ENCODE data around the gene STARD6. TPM values are rescaled to one million over a fixed set of nuclear protein-coding genes. Genes with fewer than 3 reads are reported as not detected.

Gene STARD6
- total and polyA plus RNA-seq, 4 donors: not detected

GRCh38 chr18:54280220-54280569, 77.5 kb downstream of the STARD6 start:
- Histone ChIP-seq H3K4me3 (ENCODE audit: low read depth in 1 of 3, low read length in 3 of 3) (no peak overlapping the region), H3K9ac (ENCODE audit: low read depth in 1 of 2, low read length in 2 of 2) (no peak overlapping the region), H3K27me3 (ENCODE audit: control insufficient read depth in 4 of 4, insufficient read depth in 4 of 4, low read length in 3 of 4) (no peaks in the 10 kb centered on the region), H3K9me3 (ENCODE audit: control insufficient read depth in 4 of 4, low read length in 3 of 4) (no peaks in the 10 kb centered on the region), H3K4me1 (ENCODE audit: control insufficient read depth in 4 of 4, insufficient read depth in 4 of 4, low read length in 3 of 4) (peaks cover 0 to 2% (median under 1%) of the 10 kb centered on the region in 4 donors), H3K36me3 (ENCODE audit: control insufficient read depth in 4 of 4, insufficient read depth in 3 of 4, low read depth in 1 of 4, low read length in 3 of 4) (peaks cover 0 to 34% (median 20%) of the 10 kb centered on the region in 4 donors), H3K27ac (ENCODE audit: low read depth in 1 of 2, low read length in 2 of 2) (no peak overlapping the region)
- DNase-seq (ENCODE audit: low spot score): no peak
- TF ChIP-seq RAD21 (IDR thresholded peaks at IDR 0.05) (no peak), TAF1 (conservative IDR thresholded peaks at IDR 0.05) (no peak), ZBTB33 (IDR thresholded peaks at IDR 0.05) (no peak), EGR1 (IDR thresholded peaks at IDR 0.05; ENCODE audit: low read depth in 2 of 2) (no peak), REST (IDR thresholded peaks at IDR 0.05) (no peak), HNF4G (IDR thresholded peaks at IDR 0.05) (no peak), ATF3 (IDR thresholded peaks at IDR 0.05) (no peak), GABPA (IDR thresholded peaks at IDR 0.05 in 1 of 2, conservative IDR thresholded peaks at IDR 0.05 in 1 of 2) (no peak), FOXA2 (IDR thresholded peaks at IDR 0.05) (no peak), YY1 (IDR thresholded peaks at IDR 0.05) (no peak), NR2F2 (IDR thresholded peaks at IDR 0.05) (no peak), CTCF (IDR thresholded peaks at IDR 0.05; ENCODE audit: low read depth, low read length, missing input control) (no peak), SP1 (IDR thresholded peaks at IDR 0.05) (no peak), JUND (IDR thresholded peaks at IDR 0.05) (no peak), HNF4A (conservative IDR thresholded peaks at IDR 0.05) (no peak), FOXA1 (IDR thresholded peaks at IDR 0.05) (no peak), RXRA (IDR thresholded peaks at IDR 0.05) (no peak), MAX (IDR thresholded peaks at IDR 0.05) (no peak)
